ENCODE measurements around the gene MOB3C. TPM values are rescaled to one million over a fixed set of nuclear protein-coding genes. Genes with fewer than 3 reads are reported as not detected.
A peak's percentile ranks its signal among the peaks of the same experiment; 100 is the strongest.

The MOB3C gene
- polyA plus RNA-seq, 3 donors: 5.3 to 18.1 (median 6.1) TPM

DNA sequence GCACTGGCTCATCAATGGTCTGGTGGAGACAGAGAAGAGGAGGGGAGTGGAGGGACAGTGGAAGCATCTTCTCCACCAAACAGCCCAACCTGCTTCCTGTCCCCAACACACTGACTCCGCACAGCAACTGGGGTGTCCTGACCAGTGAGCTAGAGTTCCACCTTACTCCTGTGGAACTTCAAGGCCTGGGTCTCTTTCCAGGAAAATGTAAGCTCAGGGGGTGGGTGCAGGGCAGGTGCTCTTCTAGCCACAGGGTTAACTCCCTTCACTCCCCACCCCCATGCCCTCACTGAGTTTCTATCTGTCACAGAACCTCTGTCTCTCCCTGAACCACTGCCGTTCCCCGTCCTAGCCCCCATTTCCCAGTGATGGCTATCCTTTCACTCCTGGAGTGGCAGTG lies 876 bp downstream of the MOB3C start:
- H3K79me2 ChIP-seq (ENCODE audit: insufficient read depth, low read length): peaks cover 53% of the 10 kb centered on the region
- no peaks in the 10 kb centered on the region for H3K9me3 ChIP-seq (replicated peaks in 1 of 2; ENCODE audit: control insufficient read depth in 1 of 2, insufficient read depth in 1 of 2, low read length in 2 of 2)
- intact Hi-C loops (cut with micrococcal nuclease): loop anchor here (5.0 to 10.0 kb wide), 2 partner anchors 33 to 99 kb away; partner anchors contain the start of gene EFCAB14 (in 1 of the 2)
- H3K36me3 ChIP-seq (replicated peaks in 1 of 2; ENCODE audit: control insufficient read depth in 1 of 2, insufficient read depth in 2 of 2, low read length in 2 of 2): peaks cover 4 to 21% of the 10 kb centered on the region in 2 donors
- H3K27ac Mint-ChIP-seq: peak overlapping the region in 6 of 7 donors; percentile 80 to 91 (median 88)
- DNase-seq: no peak
- H3K4me3 Mint-ChIP-seq: peak overlapping the region; percentile 94
- peaks cover 0 to 1% (median 0%) of the 10 kb centered on the region in 7 donors for H3K9me3 Mint-ChIP-seq
- H3K4me3 ChIP-seq (replicated peaks in 1 of 3; ENCODE audit: low read depth in 2 of 3, low read length in 3 of 3): peak overlapping the region; percentile 76 to 86 (median 82)
- H3K27me3 Mint-ChIP-seq (ENCODE audit: low read depth in 3 of 3): peaks cover 0 to 4% (median 3%) of the 10 kb centered on the region in 3 donors
- H2AFZ ChIP-seq (ENCODE audit: insufficient read depth, low read depth, low read length, poor library complexity, severe bottlenecking): peak overlapping the region; percentile 88
- H4K20me1 ChIP-seq (ENCODE audit: insufficient read depth, low read length): peaks cover 48% of the 10 kb centered on the region
- H3K9ac ChIP-seq (ENCODE audit: insufficient read depth, low read length, poor library complexity, severe bottlenecking): peak overlapping the region; percentile 79
- H3K27me3 ChIP-seq (ENCODE audit: control insufficient read depth in 2 of 2, insufficient read depth in 2 of 2, low read length in 2 of 2): no peaks in the 10 kb centered on the region
- WGBS (ENCODE audit: insufficient coverage): 89% methylated on average over 2 of the region's 3 CpGs
- H3K4me1 ChIP-seq (ENCODE audit: control insufficient read depth in 1 of 2, insufficient read depth in 2 of 2, low read length in 2 of 2): peaks cover 52 to 65% of the 10 kb centered on the region in 2 donors
- H3K4me2 ChIP-seq (replicated peaks; ENCODE audit: extremely low read depth, low read length, poor library complexity, severe bottlenecking): peak overlapping the region; percentile 74
- H3K27ac ChIP-seq (ENCODE audit: low read depth in 1 of 2, low read length in 2 of 2): peak overlapping the region; percentile 54 to 80
- peaks cover 17 to 25% of the 10 kb centered on the region in 2 donors for H3K36me3 Mint-ChIP-seq
- TF ChIP-seq, protein P1, sequence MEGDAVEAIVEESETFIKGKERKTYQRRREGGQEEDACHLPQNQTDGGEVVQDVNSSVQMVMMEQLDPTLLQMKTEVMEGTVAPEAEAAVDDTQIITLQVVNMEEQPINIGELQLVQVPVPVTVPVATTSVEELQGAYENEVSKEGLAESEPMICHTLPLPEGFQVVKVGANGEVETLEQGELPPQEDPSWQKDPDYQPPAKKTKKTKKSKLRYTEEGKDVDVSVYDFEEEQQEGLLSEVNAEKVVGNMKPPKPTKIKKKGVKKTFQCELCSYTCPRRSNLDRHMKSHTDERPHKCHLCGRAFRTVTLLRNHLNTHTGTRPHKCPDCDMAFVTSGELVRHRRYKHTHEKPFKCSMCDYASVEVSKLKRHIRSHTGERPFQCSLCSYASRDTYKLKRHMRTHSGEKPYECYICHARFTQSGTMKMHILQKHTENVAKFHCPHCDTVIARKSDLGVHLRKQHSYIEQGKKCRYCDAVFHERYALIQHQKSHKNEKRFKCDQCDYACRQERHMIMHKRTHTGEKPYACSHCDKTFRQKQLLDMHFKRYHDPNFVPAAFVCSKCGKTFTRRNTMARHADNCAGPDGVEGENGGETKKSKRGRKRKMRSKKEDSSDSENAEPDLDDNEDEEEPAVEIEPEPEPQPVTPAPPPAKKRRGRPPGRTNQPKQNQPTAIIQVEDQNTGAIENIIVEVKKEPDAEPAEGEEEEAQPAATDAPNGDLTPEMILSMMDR (IDR thresholded peaks at IDR 0.05): no peak
- peaks cover 72% of the 10 kb centered on the region for H3K4me1 Mint-ChIP-seq

DNA sequence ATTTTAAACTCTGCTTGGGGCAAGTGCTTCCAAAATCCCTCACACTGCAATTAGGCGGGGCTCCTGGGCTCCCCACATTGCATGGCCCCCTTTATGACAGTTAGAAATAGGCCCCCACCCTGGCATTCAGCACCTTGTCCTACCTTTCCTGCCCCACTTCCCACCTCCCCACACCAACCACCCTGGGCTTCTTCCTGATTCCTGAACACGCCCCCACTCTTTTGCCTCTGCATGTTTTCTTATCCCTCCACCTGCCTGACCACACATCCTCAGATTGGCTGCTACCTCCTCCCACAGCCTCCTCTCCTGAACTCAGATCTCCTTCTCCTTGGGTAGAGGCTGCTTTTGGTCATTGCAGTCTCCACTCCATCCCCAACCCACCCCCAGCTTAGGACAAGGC lies 1.5 kb downstream of the MOB3C start:
- H3K4me1 Mint-ChIP-seq: peaks cover 72% of the 10 kb centered on the region
- H3K27ac ChIP-seq (ENCODE audit: low read depth in 1 of 2, low read length in 2 of 2): peak overlapping the region in 1 of 2 donors; percentile 80
- peaks cover 0 to 4% (median 2%) of the 10 kb centered on the region in 3 donors for H3K27me3 Mint-ChIP-seq (ENCODE audit: low read depth in 3 of 3)
- H3K27me3 ChIP-seq (ENCODE audit: control insufficient read depth in 2 of 2, insufficient read depth in 2 of 2, low read length in 2 of 2): no peaks in the 10 kb centered on the region
- H3K9ac ChIP-seq (ENCODE audit: insufficient read depth, low read length, poor library complexity, severe bottlenecking): no peak overlapping the region
- intact Hi-C loops (cut with micrococcal nuclease): loop anchor here (5.0 to 10.0 kb wide), 2 partner anchors 33 to 100 kb away; partner anchors contain the start of gene EFCAB14 (in 1 of the 2)
- peaks cover 52 to 65% of the 10 kb centered on the region in 2 donors for H3K4me1 ChIP-seq (ENCODE audit: control insufficient read depth in 1 of 2, insufficient read depth in 2 of 2, low read length in 2 of 2)
- H3K9me3 Mint-ChIP-seq: peaks cover 0 to 1% (median 0%) of the 10 kb centered on the region in 7 donors
- H3K4me2 ChIP-seq (replicated peaks; ENCODE audit: extremely low read depth, low read length, poor library complexity, severe bottlenecking): peak overlapping the region; percentile 74
- H3K36me3 ChIP-seq (replicated peaks in 1 of 2; ENCODE audit: control insufficient read depth in 1 of 2, insufficient read depth in 2 of 2, low read length in 2 of 2): peaks cover 5 to 27% of the 10 kb centered on the region in 2 donors
- H3K4me3 ChIP-seq (replicated peaks in 1 of 3; ENCODE audit: low read depth in 2 of 3, low read length in 3 of 3): peak overlapping the region in 1 of 3 experiments; percentile 76
- no peaks in the 10 kb centered on the region for H3K9me3 ChIP-seq (replicated peaks in 1 of 2; ENCODE audit: control insufficient read depth in 1 of 2, insufficient read depth in 1 of 2, low read length in 2 of 2)
- H4K20me1 ChIP-seq (ENCODE audit: insufficient read depth, low read length): peaks cover 52% of the 10 kb centered on the region
- 90% methylated on average over 2 of the region's 2 CpGs for WGBS (ENCODE audit: insufficient coverage)
- peak overlapping the region; percentile 94 for H3K4me3 Mint-ChIP-seq
- peak overlapping the region in 4 of 7 donors; percentile 43 to 89 (median 82) for H3K27ac Mint-ChIP-seq
- no peak for DNase-seq
- peaks cover 24 to 31% of the 10 kb centered on the region in 2 donors for H3K36me3 Mint-ChIP-seq
- peaks cover 53% of the 10 kb centered on the region for H3K79me2 ChIP-seq (ENCODE audit: insufficient read depth, low read length)
- TF ChIP-seq, protein P1 (IDR thresholded peaks at IDR 0.05): no peak
- H2AFZ ChIP-seq (ENCODE audit: insufficient read depth, low read depth, low read length, poor library complexity, severe bottlenecking): no peak overlapping the region
